Activated naive CD8-positive, alpha-beta T cell treated with anti-CD3 and anti-CD28 coated beads for 36 hours (primary cell): ENCODE data around the gene GPBP1. TPM values are rescaled to one million over a fixed set of nuclear protein-coding genes. Genes with fewer than 3 reads are reported as not detected.
"Not testable (repeated sequence)": the region's sequence is repeated elsewhere in the genome, so short reads cannot be mapped to it uniquely, and the experiment has no call there.

Source experiments
- DNase-seq: peaks from one replicate; pipeline ENCODE4 v3.0.0; 2021
- H3K27ac Mint-ChIP-seq: one replicate; pipeline ENCODE4 v1.8.0; 2022; ENCODE audit warnings: mild to moderate bottlenecking, moderate library complexity, mixed read lengths
- H3K27me3 Mint-ChIP-seq: one replicate; pipeline ENCODE4 v1.8.0; 2022; ENCODE audit warnings: mild to moderate bottlenecking, mixed read lengths
- H3K36me3 Mint-ChIP-seq: one replicate; pipeline ENCODE4 v1.8.0; 2021; ENCODE audit warnings: mild to moderate bottlenecking, mixed read lengths
- H3K4me1 Mint-ChIP-seq: one replicate; pipeline ENCODE4 v1.8.0; 2021; ENCODE audit warnings: mixed read lengths
- H3K4me3 Mint-ChIP-seq: one replicate; pipeline ENCODE4 v1.8.0; 2022; ENCODE audit warnings: mild to moderate bottlenecking, moderate library complexity, mixed read lengths
- H3K9me3 Mint-ChIP-seq: one replicate; pipeline ENCODE4 v1.8.0; 2022; ENCODE audit warnings: mixed read lengths
- total RNA-seq, 2 experiments: library from RNA; stranded (reverse); gene quantifications; one replicate each; pipeline ENCODE4 v1.2.3, GENCODE V29; 2021

Gene GPBP1
- total RNA-seq, 2 experiments from 2014 or later = 82.2 to 84.6 TPM

DNA sequence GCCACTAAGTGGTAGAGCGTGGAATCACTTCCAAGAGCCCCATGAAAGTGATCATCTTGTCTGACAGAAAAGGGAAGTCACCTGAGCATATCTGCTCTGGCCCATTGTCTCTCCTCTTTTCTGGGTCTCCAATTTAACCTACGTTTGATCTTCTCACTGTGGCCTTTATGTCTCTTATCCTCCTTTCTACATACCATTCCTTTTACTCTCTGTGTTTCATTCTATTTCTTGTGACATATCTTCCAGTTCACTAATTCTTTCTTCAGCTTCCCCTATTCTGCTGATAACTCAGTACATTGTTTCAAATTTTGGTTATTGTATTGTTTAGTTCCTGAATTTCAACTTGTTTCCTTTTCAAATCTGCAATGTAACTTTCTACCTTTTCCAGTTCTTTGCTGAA lies 132.5 kb downstream of the GPBP1 start:
- no peaks in the 10 kb centered on the region for H3K36me3 Mint-ChIP-seq
- H3K27ac Mint-ChIP-seq = no peak overlapping the region
- H3K9me3 Mint-ChIP-seq = peaks cover 10% of the 10 kb centered on the region
- H3K27me3 Mint-ChIP-seq = peaks cover 3% of the 10 kb centered on the region
- H3K4me1 Mint-ChIP-seq = peaks cover 18% of the 10 kb centered on the region
- no peak for DNase-seq
- H3K4me3 Mint-ChIP-seq = no peak overlapping the region

DNA sequence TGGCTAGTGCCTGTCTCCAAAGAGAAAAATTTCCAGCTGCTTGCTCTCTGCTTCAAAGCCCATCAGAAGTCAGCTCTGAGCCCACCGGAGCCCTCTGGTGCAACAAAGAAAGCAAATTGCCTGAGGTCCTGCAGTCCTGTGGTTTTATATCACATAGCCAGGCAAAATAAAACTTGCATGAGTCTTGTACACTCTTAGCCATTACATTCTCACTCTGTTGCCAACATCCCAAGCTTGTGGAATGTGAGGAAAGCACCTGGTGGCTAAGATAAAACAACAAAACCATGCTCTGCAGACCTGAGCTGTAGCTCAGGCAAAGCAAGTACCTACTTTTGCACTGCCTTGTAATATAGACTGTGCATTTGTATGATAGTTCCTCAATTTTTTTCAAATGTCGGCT lies 133.7 kb downstream of the GPBP1 start:
- no peak for DNase-seq
- H3K27me3 Mint-ChIP-seq = peaks cover 3% of the 10 kb centered on the region
- H3K27ac Mint-ChIP-seq = no peak overlapping the region
- peaks cover 10% of the 10 kb centered on the region for H3K9me3 Mint-ChIP-seq
- no peak overlapping the region for H3K4me3 Mint-ChIP-seq
- no peaks in the 10 kb centered on the region for H3K36me3 Mint-ChIP-seq
- H3K4me1 Mint-ChIP-seq = peaks cover 7% of the 10 kb centered on the region

DNA sequence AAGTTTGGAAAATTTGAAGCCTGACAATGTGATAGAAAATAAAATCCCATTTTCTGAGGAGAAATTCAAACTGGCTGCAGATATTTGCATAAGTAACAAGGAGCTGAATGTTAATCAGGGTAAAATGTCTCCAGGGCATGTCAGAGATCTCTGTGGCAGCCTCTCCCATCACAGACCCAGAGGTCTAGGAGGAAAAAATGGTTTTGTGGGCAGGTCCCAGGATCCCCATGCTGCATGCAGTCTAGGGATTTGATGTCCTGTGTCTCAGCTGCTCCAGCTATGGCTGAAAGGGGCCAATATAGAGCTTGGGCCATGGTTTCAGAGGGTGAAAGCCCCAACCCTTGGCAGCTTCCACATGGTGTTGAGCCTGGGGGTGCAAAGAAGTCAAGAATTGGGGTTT lies 135.2 kb downstream of the GPBP1 start:
- not testable (repeated sequence) for H3K9me3 Mint-ChIP-seq, H3K4me1 Mint-ChIP-seq, DNase-seq, H3K27me3 Mint-ChIP-seq, H3K27ac Mint-ChIP-seq, H3K4me3 Mint-ChIP-seq, H3K36me3 Mint-ChIP-seq

DNA sequence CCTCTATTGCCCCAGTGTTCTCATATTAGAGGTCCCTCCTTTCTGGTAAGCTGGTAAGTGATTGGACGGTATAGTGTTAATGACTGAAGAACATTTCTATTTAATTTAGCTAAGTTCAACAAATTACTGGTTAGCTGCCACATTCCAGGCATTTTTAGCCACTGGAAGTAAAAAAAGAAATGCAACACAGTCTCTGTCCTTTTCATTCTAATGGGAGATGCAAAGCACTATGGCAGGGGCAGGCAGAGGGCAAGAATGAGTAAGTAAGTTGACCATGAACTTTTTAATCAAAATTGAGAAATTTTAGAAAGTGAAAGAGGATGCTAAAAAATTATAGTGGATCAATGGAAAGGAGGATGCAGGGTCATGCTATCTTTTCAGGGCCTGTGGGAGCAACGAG lies 137.4 kb downstream of the GPBP1 start:
- Mint-ChIP-seq H3K36me3 (no peaks in the 10 kb centered on the region), H3K4me3 (no peak overlapping the region), H3K27ac (no peak overlapping the region), H3K4me1 (no peaks in the 10 kb centered on the region), H3K27me3 (peaks cover 4% of the 10 kb centered on the region), H3K9me3 (peaks cover 9% of the 10 kb centered on the region)
- no peak for DNase-seq

DNA sequence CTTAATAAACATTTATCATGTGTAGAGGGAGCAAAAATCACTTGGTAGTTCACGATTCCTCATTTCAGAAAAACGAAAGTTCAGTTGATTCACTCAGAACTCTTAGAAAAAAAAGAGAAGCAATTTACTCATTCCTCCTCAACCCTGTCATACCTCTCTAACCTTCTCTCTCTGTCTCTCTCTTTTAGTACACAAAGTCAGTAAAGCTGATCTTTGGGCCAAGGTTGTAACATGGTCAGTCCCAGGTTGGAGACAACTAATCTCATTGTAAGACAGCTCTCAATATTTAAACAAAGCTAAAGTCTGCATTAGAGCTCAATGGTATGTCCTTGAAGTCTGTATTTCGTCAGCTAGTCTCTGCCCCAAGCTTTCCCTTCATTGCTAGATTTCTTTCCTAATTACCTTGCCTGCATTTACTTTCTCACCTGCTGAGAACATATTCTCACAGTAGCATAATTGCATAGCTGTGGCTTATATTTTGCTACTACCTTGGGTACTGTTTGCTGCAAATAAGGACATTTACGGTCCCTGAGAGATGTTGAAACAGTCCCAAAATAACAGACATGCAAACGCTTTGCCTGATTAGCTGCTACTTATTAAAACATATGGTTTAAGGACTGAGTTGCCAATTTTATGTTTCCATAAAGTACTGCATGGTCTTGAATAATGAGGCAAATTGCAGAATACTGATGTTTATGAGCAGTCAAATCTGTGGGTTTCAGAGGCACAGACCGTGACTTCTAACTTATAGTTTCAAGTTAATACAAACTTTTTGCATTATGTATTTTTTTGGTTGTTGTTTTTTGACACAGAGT lies 138.3 kb downstream of the GPBP1 start:
- H3K9me3 Mint-ChIP-seq = peaks cover 3% of the 10 kb centered on the region
- H3K27ac Mint-ChIP-seq = no peak overlapping the region
- H3K4me1 Mint-ChIP-seq = no peaks in the 10 kb centered on the region
- H3K27me3 Mint-ChIP-seq = peaks cover 4% of the 10 kb centered on the region
- DNase-seq = no peak
- H3K36me3 Mint-ChIP-seq = no peaks in the 10 kb centered on the region
- no peak overlapping the region for H3K4me3 Mint-ChIP-seq

DNA sequence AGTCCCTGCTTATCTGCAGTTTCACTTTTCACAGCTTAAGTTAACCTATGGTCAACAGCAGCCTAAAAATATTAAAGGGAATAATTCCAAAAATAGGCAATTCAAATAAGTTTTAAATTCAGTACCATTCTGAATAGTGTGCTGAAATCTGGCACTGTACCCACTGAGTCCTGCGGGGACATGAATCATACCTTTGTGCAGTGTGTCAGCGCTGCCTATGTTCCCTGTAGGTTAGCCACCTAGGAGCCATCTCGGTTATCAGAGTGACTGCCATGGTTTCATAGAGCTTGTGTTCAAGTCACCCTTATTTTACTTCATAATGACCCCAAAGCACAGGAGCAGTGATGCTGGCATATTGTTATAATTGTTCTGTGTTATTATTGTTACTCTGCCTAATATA lies 139.9 kb downstream of the GPBP1 start:
- Mint-ChIP-seq H3K9me3 (peaks cover under 1% of the 10 kb centered on the region), H3K27ac (no peak overlapping the region), H3K36me3 (no peaks in the 10 kb centered on the region), H3K4me3 (no peak overlapping the region), H3K4me1 (no peaks in the 10 kb centered on the region), H3K27me3 (peaks cover 4% of the 10 kb centered on the region)
- DNase-seq = no peak

Other genes with a start within 250 kb of the GPBP1 start
- 10 to 100 TPM; 15.8 to 16.7 TPM for gene MIER3, start 221.9 kb upstream of the GPBP1 start, total RNA-seq